ENCODE data around the gene DNAJC16.

Gene DNAJC16

GRCh38 chr1:15617173-15618076, 90.8 kb downstream of the DNAJC16 start, which contains the start of gene DDI2:
DDI2 (plus strand) TSS chr1:15617458; CDS start chr1:15617671, 213 bp downstream.
- Histone ChIP-seq H3K27me3 (ENCODE audit: insufficient read depth, poor library complexity, severe bottlenecking) (no peaks in the 10 kb centered on the region), H3K9me3 (ENCODE audit: severe bottlenecking) (no peaks in the 10 kb centered on the region), H3K36me3 (ENCODE audit: low read depth) (peaks cover 12% of the 10 kb centered on the region), H3K27ac (ENCODE audit: poor library complexity, severe bottlenecking) (peak within 1 kb of the TSS; percentile 91), H3K4me3 (ENCODE audit: severe bottlenecking) (peak within 1 kb of the TSS; percentile 96), H3K4me1 (ENCODE audit: insufficient read depth, poor library complexity, severe bottlenecking) (peaks cover 27% of the 10 kb centered on the region)
- peak; percentile 84 for ATAC-seq (ENCODE audit: low read depth)
- TF ChIP-seq CTCF (IDR thresholded peaks at IDR 0.05; ENCODE audit: poor library complexity, severe bottlenecking), result no peak
- DNase-seq (ENCODE audit: low spot score), result peak; percentile 98

GRCh38 chr1:15618077-15618654, 91.5 kb downstream of the DNAJC16 start:
- TF ChIP-seq CTCF (IDR thresholded peaks at IDR 0.05; ENCODE audit: poor library complexity, severe bottlenecking), result no peak
- peak overlapping the region; percentile 91 for H3K27ac ChIP-seq (ENCODE audit: poor library complexity, severe bottlenecking)
- DNase-seq (ENCODE audit: low spot score), result no peak
- H3K36me3 ChIP-seq (ENCODE audit: low read depth), result peaks cover 15% of the 10 kb centered on the region
- no peaks in the 10 kb centered on the region for H3K9me3 ChIP-seq (ENCODE audit: severe bottlenecking)
- peaks cover 27% of the 10 kb centered on the region for H3K4me1 ChIP-seq (ENCODE audit: insufficient read depth, poor library complexity, severe bottlenecking)
- H3K27me3 ChIP-seq (ENCODE audit: insufficient read depth, poor library complexity, severe bottlenecking), result no peaks in the 10 kb centered on the region
- peak; percentile 30; the same call in 1 of the 3 replicates for ATAC-seq (ENCODE audit: low read depth)
- H3K4me3 ChIP-seq (ENCODE audit: severe bottlenecking), result peak overlapping the region; percentile 96

GRCh38 chr1:15618655-15619525, 92.2 kb downstream of the DNAJC16 start:
- H3K4me1 ChIP-seq (ENCODE audit: insufficient read depth, poor library complexity, severe bottlenecking), result peaks cover 27% of the 10 kb centered on the region

GRCh38 chr1:15620155-15620545, 93.5 kb downstream of the DNAJC16 start:
- DNase-seq (ENCODE audit: low spot score) (no peak), ATAC-seq (ENCODE audit: low read depth) (peak; percentile 39)
- Histone ChIP-seq H3K9me3 (ENCODE audit: severe bottlenecking) (no peaks in the 10 kb centered on the region), H3K4me3 (ENCODE audit: severe bottlenecking) (no peak overlapping the region), H3K27me3 (ENCODE audit: insufficient read depth, poor library complexity, severe bottlenecking) (no peaks in the 10 kb centered on the region), H3K4me1 (ENCODE audit: insufficient read depth, poor library complexity, severe bottlenecking) (peaks cover 27% of the 10 kb centered on the region), H3K36me3 (ENCODE audit: low read depth) (peaks cover 16% of the 10 kb centered on the region), H3K27ac (ENCODE audit: poor library complexity, severe bottlenecking) (peak overlapping the region; percentile 91)
- no peak for TF ChIP-seq CTCF (IDR thresholded peaks at IDR 0.05; ENCODE audit: poor library complexity, severe bottlenecking)

More at GRCh38 chr1:15618655-15619525, 92.2 kb downstream of the DNAJC16 start:
- peaks cover 15% of the 10 kb centered on the region for H3K36me3 ChIP-seq (ENCODE audit: low read depth)
- no peaks in the 10 kb centered on the region for H3K9me3 ChIP-seq (ENCODE audit: severe bottlenecking)
- peak overlapping the region; percentile 91 for H3K27ac ChIP-seq (ENCODE audit: poor library complexity, severe bottlenecking)
- H3K4me3 ChIP-seq (ENCODE audit: severe bottlenecking), result peak overlapping the region; percentile 96
- DNase-seq (ENCODE audit: low spot score) (no peak), ATAC-seq (ENCODE audit: low read depth) (no peak)
- H3K27me3 ChIP-seq (ENCODE audit: insufficient read depth, poor library complexity, severe bottlenecking), result no peaks in the 10 kb centered on the region
- no peak for TF ChIP-seq CTCF (IDR thresholded peaks at IDR 0.05; ENCODE audit: poor library complexity, severe bottlenecking)

Data from RWPE2 (cell line).